DLD1 (cell line): ENCODE data around the gene MRPL34.

Experiments used
- in situ Hi-C: cut with HindIII; loops from 2 replicates; pipeline ENCODE4 v1.10.0; 2017; ENCODE audit warnings: low sequenced_read_pairs

The MRPL34 gene

DNA sequence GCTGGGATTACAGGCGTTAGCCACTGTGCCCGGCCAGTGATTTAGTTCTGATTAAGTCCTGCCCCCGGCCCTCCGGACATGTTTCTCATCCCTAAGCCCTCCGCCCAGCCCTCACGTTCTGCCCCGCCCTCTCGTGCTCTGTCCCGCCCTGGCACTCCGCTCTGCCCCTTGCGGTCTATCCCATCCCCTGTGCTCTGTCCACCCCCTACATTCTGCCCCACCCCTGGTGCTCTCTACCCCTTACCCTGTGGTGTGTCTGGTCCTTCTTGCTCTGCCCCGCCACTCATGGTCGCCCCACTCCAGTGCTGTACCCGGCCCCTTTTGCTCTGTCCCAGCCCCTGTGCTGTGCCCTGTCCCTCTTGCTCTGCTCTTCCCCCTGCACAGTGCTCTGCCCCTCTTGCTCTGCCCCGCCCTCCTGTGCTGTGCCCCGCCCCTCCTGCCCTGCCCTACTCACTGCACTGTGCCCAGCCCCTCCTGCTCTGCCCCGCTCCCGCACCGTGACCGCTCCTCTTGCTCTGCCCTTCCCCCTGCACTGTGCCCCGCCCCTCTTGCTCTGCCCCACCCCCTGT lies 34.7 kb downstream of the MRPL34 start:
- in situ Hi-C loops = no loop called here

DNA sequence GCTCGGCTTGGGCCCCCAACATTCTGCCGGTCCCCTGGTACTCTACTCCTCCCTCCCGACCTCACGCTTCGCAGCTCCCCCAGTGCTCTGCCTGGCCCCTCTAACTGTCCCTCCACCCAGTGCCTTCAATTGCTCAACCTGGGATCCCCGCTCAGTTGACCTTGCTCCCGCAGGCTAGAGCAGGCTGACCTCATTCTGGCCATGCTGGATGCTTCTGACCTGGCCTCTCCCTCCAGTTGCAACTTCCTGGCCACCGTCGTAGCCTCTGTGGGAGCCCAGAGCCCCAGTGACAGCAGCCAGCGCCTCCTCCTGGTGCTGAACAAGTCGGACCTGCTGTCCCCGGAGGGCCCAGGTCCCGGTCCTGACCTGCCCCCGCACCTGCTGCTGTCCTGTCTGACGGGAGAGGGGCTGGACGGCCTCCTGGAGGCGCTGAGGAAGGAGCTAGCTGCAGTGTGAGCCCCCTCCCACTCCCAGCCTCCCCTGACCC lies 35.2 kb downstream of the MRPL34 start:
- in situ Hi-C loops = no loop called here

DNA sequence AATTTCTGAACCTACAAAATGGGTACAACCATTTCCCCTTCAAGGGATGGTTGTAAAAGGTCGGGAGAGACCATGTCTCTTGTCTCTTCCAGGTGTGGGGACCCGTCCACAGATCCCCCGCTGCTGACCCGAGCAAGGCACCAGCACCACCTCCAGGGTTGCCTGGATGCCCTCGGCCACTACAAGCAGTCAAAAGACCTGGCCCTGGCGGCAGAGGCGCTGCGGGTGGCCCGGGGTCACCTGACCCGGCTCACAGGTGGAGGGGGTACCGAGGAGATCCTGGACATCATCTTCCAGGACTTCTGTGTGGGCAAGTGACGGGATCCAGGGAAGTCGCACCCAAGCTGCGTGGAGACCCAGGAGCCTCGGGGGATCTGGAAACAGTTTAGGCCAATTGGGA lies 35.7 kb downstream of the MRPL34 start:
- in situ Hi-C loops = no loop called here

DNA sequence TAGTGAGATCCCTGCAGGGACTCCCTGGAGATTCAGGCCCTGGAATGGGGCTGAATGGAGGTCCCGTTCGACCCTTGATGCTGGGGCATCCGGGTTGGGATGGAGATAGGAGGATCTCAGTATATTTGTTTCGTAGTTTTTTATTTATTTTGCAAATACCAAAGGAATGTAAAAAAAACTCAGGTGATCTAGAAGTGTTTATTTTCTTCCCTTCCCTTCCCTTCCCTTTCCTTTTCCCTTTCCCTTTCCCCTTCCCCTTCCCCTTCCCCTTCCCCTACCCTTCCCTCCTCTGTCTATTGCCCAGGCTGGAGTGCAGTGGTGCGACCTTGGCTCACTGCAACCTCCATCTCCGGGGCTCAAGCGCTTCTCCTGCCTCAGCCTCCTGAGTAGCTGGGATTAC lies 36.2 kb downstream of the MRPL34 start:
- in situ Hi-C loops = no loop called here

DNA sequence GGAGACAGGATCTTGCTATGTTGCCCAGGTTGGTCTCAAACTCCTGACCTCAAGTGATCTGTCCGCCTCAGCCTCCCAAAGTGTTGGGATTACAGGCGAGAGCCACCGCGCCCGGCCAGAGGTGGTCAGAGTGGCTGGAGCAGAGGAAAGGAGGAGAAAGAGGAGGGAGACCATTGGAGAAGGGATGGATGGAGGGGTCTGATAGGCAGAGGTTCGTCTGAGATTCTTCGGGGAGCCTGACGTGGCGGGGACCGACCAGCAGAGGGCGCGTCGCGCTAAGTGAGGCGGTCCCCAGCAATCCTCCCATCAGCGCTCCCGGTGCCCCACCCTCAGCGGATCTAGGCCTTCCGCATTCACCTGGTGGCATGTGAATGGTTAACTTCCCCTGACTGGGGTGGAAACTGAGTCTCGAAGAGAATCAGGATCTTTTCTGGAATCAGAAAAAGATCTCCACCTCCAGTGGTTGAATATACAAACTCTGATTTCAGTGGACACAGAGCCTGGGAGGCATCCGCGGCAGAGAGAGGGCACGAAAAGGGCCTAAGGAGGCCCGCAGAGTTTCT lies 40.5 kb downstream of the MRPL34 start:
- in situ Hi-C loops = no loop called here

DNA sequence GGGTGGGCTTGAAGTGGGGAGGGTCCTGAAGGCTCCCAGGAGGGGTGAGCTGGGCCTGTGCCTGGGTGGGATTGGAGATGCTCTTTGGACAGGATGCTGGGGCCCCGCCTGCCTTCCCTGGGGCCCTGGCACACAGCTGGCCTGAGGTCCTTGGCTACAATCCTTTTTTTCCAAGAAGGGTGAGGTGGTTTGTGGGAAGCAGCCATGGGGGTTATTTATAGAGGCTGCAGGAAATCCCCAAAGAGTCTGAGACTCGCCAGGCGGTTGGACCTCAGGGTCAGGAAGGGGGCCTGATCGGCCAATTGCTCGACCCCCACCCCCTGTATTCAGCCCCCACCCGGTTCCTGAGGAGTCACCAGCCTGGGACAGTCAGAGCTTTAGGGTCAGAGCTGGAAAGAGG lies 41.7 kb downstream of the MRPL34 start:
- in situ Hi-C loops = no loop called here

DNA sequence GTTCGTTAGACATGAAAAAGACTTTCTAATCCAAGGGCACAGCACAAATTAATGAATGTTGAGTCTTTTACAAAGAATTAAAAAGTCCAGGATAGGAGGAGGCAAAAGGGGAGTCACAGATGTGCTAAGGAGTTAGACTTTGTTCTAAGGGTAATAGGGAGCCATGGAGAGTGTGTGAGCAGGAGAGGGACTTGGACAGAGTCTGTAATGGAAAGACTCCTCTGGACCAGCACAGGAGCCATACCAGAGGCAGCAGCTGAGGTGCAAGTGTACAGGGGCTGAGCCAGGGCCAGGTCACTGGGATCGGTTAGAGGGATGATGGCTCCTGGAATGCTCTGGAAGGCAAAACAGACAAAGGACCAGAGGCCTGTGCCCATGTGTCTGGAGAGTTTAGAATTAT lies 42.2 kb downstream of the MRPL34 start:
- in situ Hi-C loops = no loop called here

DNA sequence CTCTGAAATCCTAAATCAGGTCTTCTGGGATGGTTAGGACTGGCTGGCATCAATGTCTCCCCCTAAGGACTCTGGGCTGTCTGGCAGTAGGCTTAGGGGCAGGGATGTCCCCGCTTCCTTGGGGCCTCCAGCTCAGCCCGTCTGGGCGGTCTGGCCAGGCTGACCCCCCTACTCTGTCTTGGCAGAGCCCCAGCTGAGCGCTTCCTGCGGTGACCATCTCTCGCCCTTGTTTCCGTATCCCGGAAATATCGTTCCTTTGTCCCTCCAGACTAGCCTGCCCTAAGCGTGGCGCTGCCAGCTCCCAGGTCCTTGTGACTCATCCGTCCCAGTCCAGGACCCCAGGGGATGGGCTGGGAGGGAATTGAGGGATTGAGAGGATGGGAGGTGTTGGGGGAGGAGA lies 43.0 kb downstream of the MRPL34 start:
- in situ Hi-C loops = no loop called here

DNA sequence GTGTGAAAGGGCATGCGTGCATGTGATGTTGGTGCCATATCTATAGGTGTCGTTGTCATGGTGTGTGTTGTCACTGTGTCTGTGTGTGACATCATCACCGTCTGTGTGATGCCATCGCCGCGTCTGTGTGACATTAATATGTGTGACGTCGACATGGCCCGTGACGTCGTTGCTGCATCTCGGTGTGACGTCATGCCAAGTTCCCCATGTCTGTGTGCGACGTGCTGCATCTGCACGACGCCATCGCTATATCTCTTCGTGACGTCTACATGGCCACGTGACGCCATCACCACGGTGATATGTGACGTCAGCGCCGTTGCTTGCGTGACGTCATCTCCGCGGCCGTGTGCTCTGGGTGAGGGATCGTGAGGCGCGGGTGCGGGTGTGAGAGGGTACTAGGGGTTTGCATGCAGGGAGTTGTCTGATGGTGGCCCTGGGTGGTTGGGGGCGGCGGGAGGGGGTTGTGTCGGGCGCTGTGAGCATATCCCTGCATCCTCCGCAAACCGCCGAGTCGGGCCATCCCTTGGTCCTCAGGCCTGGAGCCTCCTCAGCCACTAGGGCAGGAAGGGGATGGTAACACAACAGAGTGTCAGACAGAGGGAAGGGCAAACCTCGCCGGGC lies 46.3 kb downstream of the MRPL34 start:
- in situ Hi-C loops = no loop called here

DNA sequence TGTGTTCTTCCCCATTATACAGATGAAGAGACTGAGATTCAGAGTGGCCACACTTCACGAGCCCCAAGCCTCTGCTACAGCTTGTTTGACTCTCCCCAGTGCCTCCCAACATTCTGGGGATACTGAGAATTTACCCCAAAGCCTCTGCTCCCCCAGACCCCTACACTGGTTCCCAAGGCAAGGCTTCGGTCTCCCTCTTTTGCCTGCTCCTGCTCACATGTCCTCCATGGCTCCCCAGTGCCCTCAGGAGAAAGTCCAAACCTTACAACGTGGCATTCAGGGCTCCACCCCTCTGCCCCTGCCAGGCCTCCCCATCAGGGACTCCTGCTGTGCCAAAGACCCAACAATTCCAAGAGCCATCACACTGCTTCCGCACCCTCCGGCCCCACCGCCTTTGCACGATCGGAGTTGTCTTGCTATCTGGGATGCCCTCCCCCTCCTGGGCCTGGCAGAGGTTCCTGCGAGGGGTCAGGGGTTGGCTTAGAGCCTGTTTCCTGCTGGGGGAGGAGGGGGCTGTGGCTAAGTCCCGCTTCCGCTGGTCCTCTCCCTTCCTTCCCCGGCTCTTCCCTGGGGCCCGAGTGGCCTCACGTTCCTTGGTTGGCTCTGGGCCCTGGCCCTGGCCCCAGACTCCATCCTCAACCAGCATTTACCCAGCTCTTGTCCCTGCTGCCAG lies 47.1 kb downstream of the MRPL34 start:
- in situ Hi-C loops = no loop called here

DNA sequence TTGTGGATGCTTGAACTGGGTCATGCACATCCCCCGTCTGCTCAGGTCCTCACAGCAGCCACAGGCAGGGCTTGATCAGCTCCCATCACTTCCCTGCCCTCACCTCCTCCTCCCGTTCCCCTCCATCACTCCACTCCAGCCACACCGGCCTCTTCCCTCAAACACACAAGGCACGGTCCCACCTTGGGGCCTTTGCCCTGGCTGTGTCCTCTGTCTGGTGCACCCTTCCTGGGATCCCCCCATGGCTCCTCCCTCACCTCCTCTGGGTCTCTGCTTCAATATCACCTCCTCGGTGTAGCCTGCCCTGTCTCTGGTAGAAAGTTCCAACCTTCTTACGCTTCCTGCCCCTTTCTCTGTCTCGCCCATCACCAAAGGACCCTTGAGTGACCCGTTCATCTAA lies 47.7 kb downstream of the MRPL34 start:
- in situ Hi-C loops = no loop called here
